ENCODE measurements around the gene CBL. TPM values are rescaled to one million over a fixed set of nuclear protein-coding genes. Genes with fewer than 3 reads are reported as not detected.

The CBL gene
- total and polyA plus RNA-seq, 10 of the 15 experiments (the other 5 are each of a cell fraction or from before 2014, with no cell fraction given) = 3.9 to 27.1 (median 9.5) TPM

- no peak for TF ChIP-seq REST (IDR thresholded peaks at IDR 0.05; ENCODE audit: low read depth, low read length)
- TF ChIP-seq ZBTB11 (CRISPR knock-in tag; IDR thresholded peaks at IDR 0.05) = no peak
- no peak for TF ChIP-seq ETV6 (conservative IDR thresholded peaks at IDR 0.05 in 1 of 2, IDR thresholded peaks at IDR 0.05 in 1 of 2; ENCODE audit: borderline replicate concordance in 1 of 2, low read depth in 1 of 2)
Measured at GRCh38 chr11:119332111-119332765, 126.1 kb downstream of the CBL start (continued).

Measured in GM12878 (cell line).